HG02759 (cell line): ENCODE measurements around the gene THEM5.
"Not testable (repeated sequence)": the region's sequence is repeated elsewhere in the genome, so short reads cannot be mapped to it uniquely, and the experiment has no call there.

ENCODE experiments used
- ATAC-seq: cut with Tn5 transposase; IDR thresholded peaks from one replicate; pipeline ENCODE4 v1.9.1; 2021; ENCODE audit warnings: mild to moderate bottlenecking, moderate library complexity; ENCODE audit not compliant: unreplicated experiment

THEM5 gene, protein sequence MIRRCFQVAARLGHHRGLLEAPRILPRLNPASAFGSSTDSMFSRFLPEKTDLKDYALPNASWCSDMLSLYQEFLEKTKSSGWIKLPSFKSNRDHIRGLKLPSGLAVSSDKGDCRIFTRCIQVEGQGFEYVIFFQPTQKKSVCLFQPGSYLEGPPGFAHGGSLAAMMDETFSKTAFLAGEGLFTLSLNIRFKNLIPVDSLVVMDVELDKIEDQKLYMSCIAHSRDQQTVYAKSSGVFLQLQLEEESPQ

DNA sequence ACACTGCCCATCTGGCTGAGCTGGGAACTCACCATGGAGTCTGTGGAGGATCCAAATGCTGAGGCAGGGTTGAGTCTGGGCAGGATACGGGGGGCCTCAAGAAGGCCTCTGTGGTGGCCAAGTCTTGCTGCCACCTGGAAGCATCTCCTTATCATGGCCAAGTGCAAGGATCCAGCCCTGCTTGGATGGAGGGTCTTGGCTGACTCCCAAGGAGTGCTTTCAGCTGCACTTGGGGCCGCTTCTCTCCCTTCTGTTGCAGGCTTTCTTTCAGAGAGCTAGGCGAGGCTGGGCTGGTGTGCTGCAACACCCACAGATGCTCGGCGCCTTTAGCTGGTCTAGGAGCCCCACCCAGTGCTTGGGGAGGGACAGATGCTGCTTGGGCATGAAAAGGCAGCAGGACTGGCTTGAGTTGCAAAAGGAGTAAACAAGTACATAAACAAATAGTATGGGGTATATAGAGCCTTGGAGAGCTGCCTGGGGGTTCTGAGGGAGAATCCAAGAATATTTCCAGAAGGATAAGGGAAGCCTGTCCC lies at the start of gene THEM5:
TSS of gene THEM5 (minus strand) at position 302 of the 533 bp plus-strand sequence. CDS start at position 155, 147 bp downstream.
- ATAC-seq = no peak

- ATAC-seq = no peak
These were observed 49.3 kb upstream of the THEM5 start for GRCh38 chr1:151902858-151903257.

DNA sequence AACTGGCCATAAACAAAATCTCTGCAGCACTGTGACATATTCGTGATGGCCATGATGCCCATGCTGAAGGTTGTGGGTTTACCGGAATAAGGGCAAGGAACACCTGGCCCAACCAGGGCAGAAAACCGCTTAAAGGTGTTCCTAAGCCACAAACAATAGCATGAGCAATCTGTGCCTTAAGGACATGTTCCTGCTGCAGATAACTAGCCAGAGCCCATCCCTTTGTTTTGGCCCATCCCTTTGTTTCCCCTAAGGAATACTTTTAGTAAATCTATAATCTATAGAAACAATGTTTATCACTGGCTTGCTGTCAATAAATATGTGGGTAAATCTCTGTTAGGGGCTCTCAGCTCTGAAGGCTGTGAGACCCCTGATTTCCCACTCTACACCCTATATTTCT lies 47.3 kb upstream of the THEM5 start:
- ATAC-seq = not testable (repeated sequence)

GRCh38 chr1:151898519-151898991 lies 45.0 kb upstream of the THEM5 start:
- ATAC-seq = no peak

DNA sequence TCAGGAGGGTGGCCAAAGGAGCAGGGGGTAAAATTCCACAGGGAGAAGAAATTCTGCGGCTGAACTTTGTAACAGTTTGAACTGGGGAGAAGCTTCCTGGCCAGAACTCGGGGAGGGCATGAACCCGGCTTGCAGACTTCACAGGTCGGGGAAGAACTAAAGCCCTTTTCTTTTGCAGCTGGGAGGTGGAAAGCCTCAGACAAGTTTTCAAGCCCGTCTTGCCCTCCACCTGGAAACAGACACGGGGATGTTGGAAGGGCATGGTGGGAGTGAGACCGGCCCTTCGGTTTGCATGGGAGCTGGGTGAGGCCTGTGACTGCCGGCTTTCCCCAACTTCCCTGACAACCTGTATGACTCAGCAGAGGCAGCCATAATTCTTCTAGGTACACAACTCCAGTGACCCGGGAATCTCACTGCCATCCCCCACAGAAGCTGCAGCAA lies 44.5 kb upstream of the THEM5 start:
- no peak for ATAC-seq

GRCh38 chr1:151893176-151893924 lies 39.8 kb upstream of the THEM5 start:
- no peak for ATAC-seq

DNA sequence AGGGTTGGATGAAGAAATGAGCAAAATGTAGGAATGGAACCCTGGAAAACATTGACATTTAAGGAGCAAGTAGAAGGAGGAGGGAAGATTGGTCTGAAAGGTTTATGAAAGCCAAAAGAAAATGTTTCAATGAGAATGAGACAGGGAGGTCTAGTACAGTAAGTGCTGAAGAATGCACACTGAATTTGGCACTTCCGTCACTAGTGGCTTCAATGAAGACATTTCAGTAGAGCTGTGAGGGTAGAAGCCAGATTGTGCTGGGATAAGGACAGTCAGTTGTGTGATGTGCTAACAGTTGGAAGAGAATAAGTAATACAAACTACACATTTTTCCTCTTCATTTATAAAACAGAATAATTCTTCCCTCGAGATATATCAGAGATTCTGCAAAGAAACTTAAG lies 38.7 kb upstream of the THEM5 start:
- ATAC-seq = no peak

GRCh38 chr1:151891512-151891911 lies 38.0 kb upstream of the THEM5 start:
- ATAC-seq = no peak

- no peak for ATAC-seq
These were observed 35.6 kb upstream of the THEM5 start for GRCh38 chr1:151888972-151889570.

DNA sequence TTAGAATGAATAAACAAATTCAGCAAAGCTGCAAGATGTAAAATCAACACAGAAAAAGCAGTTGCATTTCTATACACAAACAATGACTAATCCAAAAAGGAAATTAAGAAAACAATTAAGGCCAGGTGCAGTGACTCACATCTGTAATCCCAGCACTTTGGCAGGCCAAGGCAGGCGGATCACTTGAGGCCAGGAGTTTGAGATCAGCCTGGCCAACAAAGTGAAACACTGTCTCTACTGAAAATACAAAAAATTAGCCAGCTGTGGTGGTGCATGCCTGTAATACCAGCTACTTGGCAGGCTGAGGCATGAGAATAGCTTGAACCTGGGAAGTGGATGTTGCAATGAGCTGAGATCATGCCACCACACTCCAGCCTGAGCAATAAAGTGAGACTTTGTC lies 33.5 kb upstream of the THEM5 start:
- ATAC-seq = no peak

DNA sequence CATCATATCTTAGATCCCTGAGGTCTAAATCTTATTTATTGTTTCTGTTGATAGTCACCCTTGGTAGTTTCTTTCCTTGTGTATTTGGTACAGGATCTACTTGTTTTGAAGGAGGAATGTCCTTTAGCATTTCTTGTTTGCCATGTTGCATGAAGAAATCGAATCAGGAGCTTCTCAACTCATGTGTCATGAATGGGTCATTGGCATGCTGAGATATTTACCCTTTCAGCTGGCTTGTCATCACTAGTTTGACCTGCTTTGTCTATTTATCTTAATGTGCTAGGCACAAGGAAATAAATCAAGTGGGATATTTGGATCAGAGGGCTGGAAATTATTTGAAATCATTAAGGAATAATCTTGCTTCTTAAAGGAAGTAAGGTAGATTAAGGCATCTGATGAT lies 32.0 kb upstream of the THEM5 start:
- ATAC-seq = no peak

GRCh38 chr1:151884879-151885278 lies 31.4 kb upstream of the THEM5 start:
- ATAC-seq = not testable (repeated sequence)

DNA sequence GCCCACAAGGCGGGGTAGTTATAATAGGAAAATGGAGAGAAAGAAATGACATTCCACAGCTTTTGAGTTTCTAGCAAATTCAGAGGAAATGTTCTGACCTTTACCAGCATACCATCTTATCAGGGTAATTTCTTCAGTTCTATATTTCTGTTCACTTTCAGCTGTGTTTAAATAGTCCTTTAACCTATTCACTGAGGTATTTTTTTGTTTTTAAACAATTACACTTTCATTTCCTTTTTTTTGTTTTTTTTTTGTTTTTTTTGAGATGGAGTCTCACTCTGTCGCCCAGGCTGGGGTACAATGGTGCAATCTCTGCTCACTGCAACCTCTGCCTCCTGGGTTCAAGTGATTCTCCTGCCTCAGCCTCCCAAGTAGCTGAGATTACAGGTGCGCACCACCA lies 30.9 kb upstream of the THEM5 start:
- ATAC-seq = not testable (repeated sequence)

DNA sequence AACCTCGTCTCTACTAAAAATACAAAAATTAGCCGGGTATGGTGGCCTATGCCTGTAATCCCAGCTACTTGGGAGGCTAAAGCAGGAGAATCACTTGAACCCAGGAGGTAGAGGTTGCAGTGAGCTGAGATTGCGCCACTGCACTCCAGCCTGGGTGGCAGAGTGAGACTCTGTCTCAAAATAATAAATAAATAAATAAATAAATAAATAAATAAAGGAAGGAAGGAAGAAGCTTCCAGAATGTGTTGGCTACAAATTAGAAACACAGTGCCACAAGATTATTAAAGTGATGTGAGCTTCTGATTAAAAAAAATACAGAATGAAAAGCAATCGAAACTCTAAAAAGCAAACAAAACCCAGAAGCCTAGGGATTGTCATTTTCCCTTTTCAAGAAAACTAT lies 30.4 kb upstream of the THEM5 start:
- ATAC-seq = not testable (repeated sequence)

DNA sequence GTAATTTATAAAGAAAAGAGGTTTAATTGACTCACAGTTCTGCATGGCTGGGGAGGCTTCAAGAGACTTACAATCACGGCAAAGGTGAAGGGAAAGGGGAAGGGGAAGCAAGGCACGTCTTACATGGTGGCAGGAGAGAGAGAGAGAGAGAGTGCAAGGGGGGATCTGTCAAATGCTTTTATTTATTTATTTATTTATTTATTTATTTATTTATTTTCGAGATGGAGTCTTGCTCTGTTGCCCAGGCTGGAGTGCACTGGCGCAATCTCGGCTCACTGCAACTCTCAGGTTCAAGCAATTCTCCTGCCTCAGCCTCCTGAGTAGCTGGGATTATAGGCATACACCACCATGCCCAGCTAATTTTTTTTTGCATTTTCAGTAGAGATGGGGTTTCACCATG lies 29.4 kb upstream of the THEM5 start:
- ATAC-seq = not testable (repeated sequence)

- ATAC-seq = no peak
These were observed 29.0 kb upstream of the THEM5 start for GRCh38 chr1:151882466-151882865.

- no peak for ATAC-seq
These were observed 28.0 kb upstream of the THEM5 start for GRCh38 chr1:151881479-151881878.

DNA sequence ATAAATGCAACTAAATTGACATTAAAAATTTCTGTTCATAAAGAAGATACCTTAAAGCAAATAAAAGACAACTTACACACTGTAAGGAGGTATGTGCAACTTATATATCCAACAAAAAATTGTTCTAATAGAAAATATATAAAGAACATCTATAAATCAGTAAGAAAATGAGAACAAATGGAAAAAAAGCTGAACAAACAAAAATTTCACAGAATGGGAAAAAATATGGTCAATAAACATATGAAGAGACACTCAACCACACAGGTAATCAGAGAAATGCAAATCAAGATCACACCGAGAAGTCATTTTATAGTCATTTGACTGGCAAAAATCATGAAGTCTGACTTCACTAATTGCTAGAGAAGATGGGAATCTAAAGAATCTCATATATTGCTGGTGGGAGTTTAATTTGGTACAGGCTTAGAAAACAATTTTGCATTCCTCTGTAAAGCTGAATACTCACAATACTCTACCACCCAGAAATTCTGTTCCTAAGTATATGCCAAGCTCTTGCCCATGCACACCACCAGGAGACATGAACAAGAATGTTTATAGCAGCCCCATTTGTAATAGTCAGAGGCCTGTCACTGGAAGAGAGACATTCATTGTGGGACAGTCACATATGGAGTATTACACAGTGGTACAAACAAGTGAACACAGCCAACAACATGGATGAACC lies 22.0 kb upstream of the THEM5 start:
- ATAC-seq = no peak

DNA sequence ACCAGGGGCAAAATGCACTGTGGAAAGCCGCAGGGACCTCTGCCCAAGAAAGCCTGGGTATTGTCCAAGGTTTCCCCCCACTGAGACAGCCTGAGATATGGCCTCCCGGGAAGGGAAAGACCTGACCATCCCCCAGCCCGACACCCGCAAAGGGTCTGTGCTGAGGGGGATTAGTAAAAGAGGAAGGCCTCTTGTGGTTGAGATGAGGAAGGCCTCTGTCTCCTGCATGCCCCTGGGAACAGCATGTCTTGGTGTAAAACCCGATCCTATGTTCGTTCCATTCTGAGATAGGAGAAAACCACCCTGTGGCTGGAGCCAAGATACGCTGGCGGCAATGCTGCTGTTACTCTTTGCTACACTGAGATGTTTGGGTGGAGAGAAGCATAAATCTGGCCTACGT lies 19.3 kb upstream of the THEM5 start:
- not testable (repeated sequence) for ATAC-seq

DNA sequence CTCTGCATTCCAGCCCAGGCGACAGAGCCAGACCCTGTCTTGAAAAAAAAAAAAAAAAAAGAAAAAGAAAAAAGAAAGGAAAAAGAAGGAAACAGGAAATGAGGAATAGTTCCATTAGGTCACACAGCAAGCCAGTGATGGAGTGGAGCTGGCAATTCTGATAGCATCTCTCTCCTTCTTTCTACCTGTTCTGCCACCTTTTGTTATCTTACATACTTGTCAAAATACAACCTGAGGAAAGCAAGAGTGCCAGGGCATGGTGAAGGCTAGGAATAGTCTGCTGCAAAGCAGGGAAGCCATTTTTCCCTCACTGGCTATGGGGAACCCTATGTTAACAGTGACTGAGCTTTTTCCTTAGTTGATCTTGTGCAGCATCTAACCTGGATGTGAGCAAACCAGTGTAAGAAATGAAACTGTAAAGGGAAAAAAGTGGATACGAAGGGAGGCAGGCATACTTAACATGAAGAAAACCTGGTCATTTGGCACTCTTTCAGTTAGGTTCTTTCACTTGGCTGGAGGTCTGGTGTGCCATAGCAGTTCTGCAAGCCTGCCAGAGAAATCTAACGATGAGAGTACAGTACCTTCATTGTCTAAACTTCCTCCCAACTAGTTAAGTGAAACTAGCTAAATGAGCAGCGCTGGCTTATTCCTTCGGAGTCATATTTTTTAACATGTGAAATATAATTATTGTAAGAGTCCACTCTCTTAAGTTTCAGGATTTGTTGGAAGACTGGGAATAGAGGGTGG lies 17.9 kb upstream of the THEM5 start:
- no peak for ATAC-seq
